Measurements from ENCODE around the gene MCMBP. TPM values are rescaled to one million over a fixed set of nuclear protein-coding genes. Genes with fewer than 3 reads are reported as not detected.
"Not testable (repeated sequence)": the region's sequence is repeated elsewhere in the genome, so short reads cannot be mapped to it uniquely, and the experiment has no call there.

Gene MCMBP
- polyA plus RNA-seq, 1 experiment: 41.6 TPM

DNA sequence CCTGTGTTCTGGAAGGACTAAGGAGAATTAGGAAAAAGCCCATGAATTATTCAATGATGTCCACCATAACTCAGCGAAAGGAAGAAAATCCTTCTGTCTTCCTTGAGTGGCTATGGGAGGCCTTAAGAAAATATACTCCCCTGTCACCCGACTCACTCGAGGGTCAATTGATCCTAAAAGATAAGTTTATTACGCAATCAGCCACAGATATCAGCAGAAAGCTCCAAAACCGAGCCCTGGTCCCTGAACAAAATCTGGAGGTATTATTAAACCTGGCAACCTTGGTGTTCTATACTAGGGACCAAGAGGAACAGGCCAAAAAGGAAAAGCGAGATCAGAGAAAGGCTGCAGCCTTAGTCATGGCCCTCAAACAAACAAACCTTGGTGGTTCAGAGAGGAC is 13.4 kb upstream of the MCMBP start:
- H3K27me3 ChIP-seq (ENCODE audit: control insufficient read depth, insufficient read depth, low read length); H3K4me3 ChIP-seq (ENCODE audit: low read depth, low read length); H3K36me3 ChIP-seq (ENCODE audit: control insufficient read depth, insufficient read depth, low read length); CTCF ChIA-PET; DNase-seq (ENCODE audit: low read depth); POLR2A ChIA-PET: not testable (repeated sequence)

DNA sequence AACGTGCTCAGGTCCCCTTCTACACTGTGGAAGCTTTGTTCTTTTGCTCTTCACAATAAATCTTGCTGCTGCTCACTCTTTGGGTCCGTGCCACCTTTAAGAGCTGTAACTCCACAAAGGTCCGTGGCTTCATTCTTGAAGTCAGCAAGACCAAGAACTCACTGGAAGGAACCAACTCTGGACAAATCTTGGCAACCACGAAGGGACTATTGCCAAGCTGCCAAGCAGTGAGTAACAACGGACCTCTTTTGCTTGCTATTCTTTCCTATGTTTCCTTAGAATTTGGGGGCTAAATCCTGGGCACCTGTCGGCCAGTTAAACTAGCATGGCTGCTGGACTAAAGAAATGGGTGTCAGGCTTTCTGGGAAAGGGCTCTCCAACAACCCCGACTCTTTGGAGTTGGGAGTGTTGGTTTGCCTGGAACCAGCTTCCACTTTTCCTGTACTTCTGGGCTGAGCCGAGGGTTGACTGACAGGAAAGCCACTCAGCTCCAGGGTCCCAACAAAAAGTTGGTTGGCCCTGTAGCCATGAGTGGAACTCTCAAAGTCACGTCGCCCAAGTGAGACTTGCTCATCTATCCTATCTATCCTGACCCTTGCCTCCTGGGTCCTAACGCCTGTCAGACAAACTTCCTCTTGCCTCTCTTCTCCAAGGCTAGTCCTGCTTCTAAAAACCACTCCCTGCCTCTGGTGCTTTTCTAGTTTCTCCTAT is 11.4 kb upstream of the MCMBP start:
- H3K4me3 ChIP-seq (ENCODE audit: low read depth, low read length); DNase-seq (ENCODE audit: low read depth); CTCF ChIA-PET; H3K27me3 ChIP-seq (ENCODE audit: control insufficient read depth, insufficient read depth, low read length); H3K36me3 ChIP-seq (ENCODE audit: control insufficient read depth, insufficient read depth, low read length); POLR2A ChIA-PET: not testable (repeated sequence)

- POLR2A ChIA-PET: no interaction called here
- TF ChIP-seq, protein P1, sequence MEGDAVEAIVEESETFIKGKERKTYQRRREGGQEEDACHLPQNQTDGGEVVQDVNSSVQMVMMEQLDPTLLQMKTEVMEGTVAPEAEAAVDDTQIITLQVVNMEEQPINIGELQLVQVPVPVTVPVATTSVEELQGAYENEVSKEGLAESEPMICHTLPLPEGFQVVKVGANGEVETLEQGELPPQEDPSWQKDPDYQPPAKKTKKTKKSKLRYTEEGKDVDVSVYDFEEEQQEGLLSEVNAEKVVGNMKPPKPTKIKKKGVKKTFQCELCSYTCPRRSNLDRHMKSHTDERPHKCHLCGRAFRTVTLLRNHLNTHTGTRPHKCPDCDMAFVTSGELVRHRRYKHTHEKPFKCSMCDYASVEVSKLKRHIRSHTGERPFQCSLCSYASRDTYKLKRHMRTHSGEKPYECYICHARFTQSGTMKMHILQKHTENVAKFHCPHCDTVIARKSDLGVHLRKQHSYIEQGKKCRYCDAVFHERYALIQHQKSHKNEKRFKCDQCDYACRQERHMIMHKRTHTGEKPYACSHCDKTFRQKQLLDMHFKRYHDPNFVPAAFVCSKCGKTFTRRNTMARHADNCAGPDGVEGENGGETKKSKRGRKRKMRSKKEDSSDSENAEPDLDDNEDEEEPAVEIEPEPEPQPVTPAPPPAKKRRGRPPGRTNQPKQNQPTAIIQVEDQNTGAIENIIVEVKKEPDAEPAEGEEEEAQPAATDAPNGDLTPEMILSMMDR (IDR thresholded peaks at IDR 0.05; ENCODE audit: insufficient read depth, low read depth, low read length): no peak
- CTCF ChIA-PET: no interaction called here
- Histone ChIP-seq H3K4me3 (ENCODE audit: low read depth, low read length) (no peak overlapping the region), H3K36me3 (ENCODE audit: control insufficient read depth, insufficient read depth, low read length) (no peaks in the 10 kb centered on the region), H3K27me3 (ENCODE audit: control insufficient read depth, insufficient read depth, low read length) (no peaks in the 10 kb centered on the region)
- no peak for DNase-seq (ENCODE audit: low read depth)
These were observed 5.9 kb upstream of the MCMBP start for GRCh38 chr10:119878524-119878923.

GRCh38 chr10:119872860-119873681 is 428 bp upstream of the MCMBP start:
- CTCF ChIA-PET: interaction anchor here (0.6 to 2.9 kb wide), 2 partner anchors 122 to 467 kb away, joined by 4 to 14 read pairs; no protein-coding TSS in a partner anchor
- Histone ChIP-seq H3K27me3 (ENCODE audit: control insufficient read depth, insufficient read depth, low read length) (no peaks in the 10 kb centered on the region), H3K4me3 (ENCODE audit: low read depth, low read length) (peak overlapping the region; percentile 85), H3K36me3 (ENCODE audit: control insufficient read depth, insufficient read depth, low read length) (no peaks in the 10 kb centered on the region)
- no peak for DNase-seq (ENCODE audit: low read depth)
- TF ChIP-seq, protein P1 (IDR thresholded peaks at IDR 0.05; ENCODE audit: insufficient read depth, low read depth, low read length): 0 out of 2 replicates have a peak, but pooled peaks have one; percentile 6
- POLR2A ChIA-PET: interaction anchor here (1.6 kb wide), 1 partner anchor 19 kb away, joined by 7 read pairs; the partner anchor contains the start of gene SEC23IP

GRCh38 chr10:119871881-119872609 is 598 bp downstream of the MCMBP start:
- no peaks in the 10 kb centered on the region for H3K36me3 ChIP-seq (ENCODE audit: control insufficient read depth, insufficient read depth, low read length)
- DNase-seq (ENCODE audit: low read depth): no peak
- H3K4me3 ChIP-seq (ENCODE audit: low read depth, low read length): peak overlapping the region; percentile 85
- no peaks in the 10 kb centered on the region for H3K27me3 ChIP-seq (ENCODE audit: control insufficient read depth, insufficient read depth, low read length)
- ChIA-PET CTCF (interaction anchor here (0.6 to 2.9 kb wide), 2 partner anchors 121 to 468 kb away, joined by 4 to 14 read pairs; no protein-coding TSS in a partner anchor), POLR2A (interaction anchor here (0.7 to 1.6 kb wide), 4 partner anchors 12 to 337 kb away, joined by 3 to 7 read pairs (median 4); partner anchors contain the start of gene SEC23IP)
- TF ChIP-seq, protein P1 (IDR thresholded peaks at IDR 0.05; ENCODE audit: insufficient read depth, low read depth, low read length): no peak

GRCh38 chr10:119869398-119869797 is 3.2 kb downstream of the MCMBP start:
- H3K27me3 ChIP-seq (ENCODE audit: control insufficient read depth, insufficient read depth, low read length); POLR2A ChIA-PET; H3K36me3 ChIP-seq (ENCODE audit: control insufficient read depth, insufficient read depth, low read length); DNase-seq (ENCODE audit: low read depth); H3K4me3 ChIP-seq (ENCODE audit: low read depth, low read length): not testable (repeated sequence)
- CTCF ChIA-PET: interaction anchor here (1.1 to 1.3 kb wide), 2 partner anchors 11 to 119 kb away, joined by 4 to 5 read pairs; no protein-coding TSS in a partner anchor

All from BJ (cell line).